ENCODE measurements around the gene MRNIP. TPM values are rescaled to one million over a fixed set of nuclear protein-coding genes. Genes with fewer than 3 reads are reported as not detected.

Gene MRNIP
- polyA plus RNA-seq, 1 donor (not counting 4 experiments of a cell fraction or from before 2014, with no cell fraction given), result 14.9 TPM

DNA sequence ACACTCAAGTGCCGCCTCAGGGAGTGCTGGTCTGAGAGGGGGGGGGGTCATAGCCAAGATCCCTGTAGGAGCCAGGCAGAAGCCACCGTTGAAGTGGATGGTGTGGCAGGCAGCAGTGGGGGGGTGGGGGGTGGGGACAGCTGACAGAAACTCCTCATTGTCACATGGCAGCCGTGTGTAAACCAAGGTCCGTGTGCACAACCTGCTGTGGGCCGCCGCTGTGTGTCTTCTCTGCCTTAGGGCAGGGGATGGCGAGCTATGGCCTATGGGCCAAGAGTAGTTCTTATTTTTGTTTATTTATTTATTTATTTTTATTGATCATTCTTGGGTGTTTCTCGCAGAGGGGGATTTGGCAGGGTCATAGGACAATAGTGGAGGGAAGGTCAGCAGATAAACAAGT lies 24.5 kb downstream of the MRNIP start:
- no peak overlapping the region for H3K27ac ChIP-seq (ENCODE audit: control insufficient read depth, insufficient read depth, low read length)
- no peak for DNase-seq (ENCODE audit: low read depth, low spot score)
- H3K9me1 ChIP-seq (ENCODE audit: control insufficient read depth, extremely low read depth, insufficient read depth, low read length), result no peaks in the 10 kb centered on the region
- no peaks in the 10 kb centered on the region for H3K79me2 ChIP-seq (ENCODE audit: control insufficient read depth, insufficient read depth, low read length)
- no peaks in the 10 kb centered on the region for H3K27me3 ChIP-seq (ENCODE audit: control insufficient read depth, extremely low read depth, insufficient read depth, low read length)
- no peak overlapping the region for H3K9ac ChIP-seq (ENCODE audit: control insufficient read depth, extremely low read depth, insufficient read depth, low read length)
- H4K20me1 ChIP-seq (ENCODE audit: control insufficient read depth, extremely low read depth, insufficient read depth, low read length), result no peaks in the 10 kb centered on the region
- no peak overlapping the region for H3K4me3 ChIP-seq (ENCODE audit: control insufficient read depth in 2 of 3, extremely low read depth in 1 of 3, insufficient read depth in 2 of 3, low read depth in 1 of 3, low read length in 3 of 3)
- dilution Hi-C loops (cut with MboI; ENCODE audit: extremely low pct_ligation_motif_present, low sequenced_read_pairs), result loop anchor here (25.0 kb wide), 1 partner anchor 97 kb away; the partner anchor contains the start of gene MAML1
- no peak for TF ChIP-seq EZH2 (IDR thresholded peaks at IDR 0.05; ENCODE audit: low read length)
- TF ChIP-seq, protein P1, sequence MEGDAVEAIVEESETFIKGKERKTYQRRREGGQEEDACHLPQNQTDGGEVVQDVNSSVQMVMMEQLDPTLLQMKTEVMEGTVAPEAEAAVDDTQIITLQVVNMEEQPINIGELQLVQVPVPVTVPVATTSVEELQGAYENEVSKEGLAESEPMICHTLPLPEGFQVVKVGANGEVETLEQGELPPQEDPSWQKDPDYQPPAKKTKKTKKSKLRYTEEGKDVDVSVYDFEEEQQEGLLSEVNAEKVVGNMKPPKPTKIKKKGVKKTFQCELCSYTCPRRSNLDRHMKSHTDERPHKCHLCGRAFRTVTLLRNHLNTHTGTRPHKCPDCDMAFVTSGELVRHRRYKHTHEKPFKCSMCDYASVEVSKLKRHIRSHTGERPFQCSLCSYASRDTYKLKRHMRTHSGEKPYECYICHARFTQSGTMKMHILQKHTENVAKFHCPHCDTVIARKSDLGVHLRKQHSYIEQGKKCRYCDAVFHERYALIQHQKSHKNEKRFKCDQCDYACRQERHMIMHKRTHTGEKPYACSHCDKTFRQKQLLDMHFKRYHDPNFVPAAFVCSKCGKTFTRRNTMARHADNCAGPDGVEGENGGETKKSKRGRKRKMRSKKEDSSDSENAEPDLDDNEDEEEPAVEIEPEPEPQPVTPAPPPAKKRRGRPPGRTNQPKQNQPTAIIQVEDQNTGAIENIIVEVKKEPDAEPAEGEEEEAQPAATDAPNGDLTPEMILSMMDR (optimal IDR thresholded peaks at IDR 0.05 in 1 of 3, IDR thresholded peaks at IDR 0.05 in 1 of 3, conservative IDR thresholded peaks at IDR 0.05 in 1 of 3; ENCODE audit: extremely low read depth in 1 of 3, insufficient read depth in 2 of 3, low read length in 3 of 3), result no peak
- H3K4me2 ChIP-seq (ENCODE audit: control insufficient read depth, extremely low read depth, insufficient read depth, low read depth, low read length), result no peak overlapping the region
- FAIRE-seq, result no peak
- no peak overlapping the region for H2AFZ ChIP-seq (ENCODE audit: control insufficient read depth, low read length)
- H3K36me3 ChIP-seq (ENCODE audit: control insufficient read depth in 2 of 2, extremely low read depth in 1 of 2, insufficient read depth in 2 of 2, low read length in 2 of 2), result peaks cover 28 to 44% of the 10 kb centered on the region in 2 experiments
- H3K4me1 ChIP-seq (ENCODE audit: control insufficient read depth, extremely low read depth, insufficient read depth, low read length), result no peaks in the 10 kb centered on the region
- H3K9me3 ChIP-seq (ENCODE audit: control insufficient read depth, low read depth, low read length), result no peaks in the 10 kb centered on the region

DNA sequence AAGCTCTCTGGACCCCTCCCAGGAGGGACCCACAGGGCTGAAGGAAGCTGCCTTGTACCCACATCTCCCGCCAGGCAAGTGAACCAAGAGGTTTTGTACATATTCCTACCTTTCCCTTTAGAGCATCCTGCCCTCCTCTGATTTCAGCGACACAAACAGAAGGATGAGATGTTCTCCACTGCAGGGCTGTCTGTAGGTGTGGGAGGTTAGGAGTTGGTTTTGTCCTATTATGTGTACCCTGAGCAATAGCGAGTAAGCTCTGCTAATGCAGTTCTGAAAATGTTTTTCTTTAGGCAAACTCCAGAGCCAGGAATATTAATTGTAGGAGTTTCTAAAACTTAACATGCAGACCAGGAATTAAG lies 24.9 kb downstream of the MRNIP start:
- Histone ChIP-seq H3K36me3 (ENCODE audit: control insufficient read depth in 2 of 2, extremely low read depth in 1 of 2, insufficient read depth in 2 of 2, low read length in 2 of 2) (peaks cover 32 to 46% of the 10 kb centered on the region in 2 experiments), H3K9ac (ENCODE audit: control insufficient read depth, extremely low read depth, insufficient read depth, low read length) (no peak overlapping the region)
- dilution Hi-C loops (cut with MboI; ENCODE audit: extremely low pct_ligation_motif_present, low sequenced_read_pairs), result loop anchor here (25.0 kb wide), 1 partner anchor 96 kb away; the partner anchor contains the start of gene MAML1

More for the DNA sequence above, 24.9 kb downstream of the MRNIP start:
- Histone ChIP-seq H3K4me1 (ENCODE audit: control insufficient read depth, extremely low read depth, insufficient read depth, low read length) (no peaks in the 10 kb centered on the region), H3K9me1 (ENCODE audit: control insufficient read depth, extremely low read depth, insufficient read depth, low read length) (no peaks in the 10 kb centered on the region), H3K9me3 (ENCODE audit: control insufficient read depth, low read depth, low read length) (no peaks in the 10 kb centered on the region), H3K4me3 (ENCODE audit: control insufficient read depth in 2 of 3, extremely low read depth in 1 of 3, insufficient read depth in 2 of 3, low read depth in 1 of 3, low read length in 3 of 3) (no peak overlapping the region), H3K27me3 (ENCODE audit: control insufficient read depth, extremely low read depth, insufficient read depth, low read length) (no peaks in the 10 kb centered on the region), H2AFZ (ENCODE audit: control insufficient read depth, low read length) (no peak overlapping the region), H3K4me2 (ENCODE audit: control insufficient read depth, extremely low read depth, insufficient read depth, low read depth, low read length) (no peak overlapping the region), H3K79me2 (ENCODE audit: control insufficient read depth, insufficient read depth, low read length) (no peaks in the 10 kb centered on the region), H4K20me1 (ENCODE audit: control insufficient read depth, extremely low read depth, insufficient read depth, low read length) (no peaks in the 10 kb centered on the region), H3K27ac (ENCODE audit: control insufficient read depth, insufficient read depth, low read length) (no peak overlapping the region)
- TF ChIP-seq EZH2 (IDR thresholded peaks at IDR 0.05; ENCODE audit: low read length), result no peak
- TF ChIP-seq, protein P1 (optimal IDR thresholded peaks at IDR 0.05 in 1 of 3, IDR thresholded peaks at IDR 0.05 in 1 of 3, conservative IDR thresholded peaks at IDR 0.05 in 1 of 3; ENCODE audit: extremely low read depth in 1 of 3, insufficient read depth in 2 of 3, low read length in 3 of 3), result no peak
- DNase-seq (ENCODE audit: low read depth, low spot score), result no peak
- FAIRE-seq, result no peak
